Measurements from ENCODE around the gene SPATS2L. TPM values are rescaled to one million over a fixed set of nuclear protein-coding genes. Genes with fewer than 3 reads are reported as not detected.

SPATS2L gene
- total and polyA plus RNA-seq, 2 of the 13 experiments (the other 11 are each of a cell fraction or from before 2014, with no cell fraction given) = 154 to 212 TPM

- TF ChIP-seq, protein P1, sequence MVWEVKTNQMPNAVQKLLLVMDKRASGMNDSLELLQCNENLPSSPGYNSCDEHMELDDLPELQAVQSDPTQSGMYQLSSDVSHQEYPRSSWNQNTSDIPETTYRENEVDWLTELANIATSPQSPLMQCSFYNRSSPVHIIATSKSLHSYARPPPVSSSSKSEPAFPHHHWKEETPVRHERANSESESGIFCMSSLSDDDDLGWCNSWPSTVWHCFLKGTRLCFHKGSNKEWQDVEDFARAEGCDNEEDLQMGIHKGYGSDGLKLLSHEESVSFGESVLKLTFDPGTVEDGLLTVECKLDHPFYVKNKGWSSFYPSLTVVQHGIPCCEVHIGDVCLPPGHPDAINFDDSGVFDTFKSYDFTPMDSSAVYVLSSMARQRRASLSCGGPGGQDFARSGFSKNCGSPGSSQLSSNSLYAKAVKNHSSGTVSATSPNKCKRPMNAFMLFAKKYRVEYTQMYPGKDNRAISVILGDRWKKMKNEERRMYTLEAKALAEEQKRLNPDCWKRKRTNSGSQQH (CRISPR knock-in tag; IDR thresholded peaks at IDR 0.05; ENCODE audit: low read depth) = no peak
- TF ChIP-seq MAFK (conservative IDR thresholded peaks at IDR 0.05 in 1 of 2, IDR thresholded peaks at IDR 0.05 in 1 of 2; ENCODE audit: low read length in 2 of 2) = peak; percentile 34 to 50; a peak in 3 of 4 replicates
- peak; percentile 58 for TF ChIP-seq NR2F6 (IDR thresholded peaks at IDR 0.05)
- no peak for TF ChIP-seq NR2F6 (CRISPR knock-in tag; IDR thresholded peaks at IDR 0.05)
- 0 out of 4 replicates have a peak, but pooled peaks of 1 of the 2 experiments have one; percentile 17 for TF ChIP-seq EP300 (IDR thresholded peaks at IDR 0.05; ENCODE audit: low read depth in 2 of 2, low read length in 2 of 2)
- no peak for TF ChIP-seq EP300 (CRISPR knock-in tag; IDR thresholded peaks at IDR 0.05; ENCODE audit: borderline replicate concordance)
- TF ChIP-seq ZSCAN21 (CRISPR knock-in tag; IDR thresholded peaks at IDR 0.05; ENCODE audit: borderline replicate concordance) = no peak
- peak in 1 of 2 experiments; percentile 66; a peak in 1 of 4 replicates for TF ChIP-seq NR2F1 (CRISPR knock-in tag; IDR thresholded peaks at IDR 0.05)
- peak; percentile 27; the same call in 1 of the 2 replicates for TF ChIP-seq FOSL2 (CRISPR knock-in tag; IDR thresholded peaks at IDR 0.05)
- TF ChIP-seq ARID5B (CRISPR knock-in tag; IDR thresholded peaks at IDR 0.05) = peak; percentile 37; the same call in 1 of the 2 replicates
Observed at GRCh38 chr2:200479692-200480265, 173.3 kb downstream of the SPATS2L start (continued).
